Spleen (tissue), 7 donors: Measurements from ENCODE around the gene B9D1.

Experiments used
- POLR2AphosphoS5 ChIP-seq, 3 donors: sonication (generic); formaldehyde crosslinking; IDR thresholded peaks; one replicate each; pipeline ENCODE4 v1.5.1; 2017; ENCODE audit warnings: antibody characterized with exemption in 3 of 3
- TF ChIP-seq, protein P1 (sequence below), 11 experiments: fragments of 200-600 bp in 7 of 11; fragments of 450-650 bp in 4 of 11; sonication (generic) in 4 of 11; IDR thresholded peaks in 8 of 11; conservative IDR thresholded peaks in 3 of 11; 1 replicate in 7 of 11; 2 replicates in 4 of 11; pipeline versions ENCODE4 v1.4.0 to v1.8.0; 2016 to 2021; ENCODE audit warnings: antibody characterized with exemption in 11 of 11, inconsistent platforms in 4 of 11, mild to moderate bottlenecking in 1 of 11
- donor health status: DM: no; HTN: no; CAD: no; lungs with moderate emphysema.
- donor health status: DM: no; HTN: no; CAD: no.
- donor health status: DM: no; HTN: no; CAD: no.

DNA sequence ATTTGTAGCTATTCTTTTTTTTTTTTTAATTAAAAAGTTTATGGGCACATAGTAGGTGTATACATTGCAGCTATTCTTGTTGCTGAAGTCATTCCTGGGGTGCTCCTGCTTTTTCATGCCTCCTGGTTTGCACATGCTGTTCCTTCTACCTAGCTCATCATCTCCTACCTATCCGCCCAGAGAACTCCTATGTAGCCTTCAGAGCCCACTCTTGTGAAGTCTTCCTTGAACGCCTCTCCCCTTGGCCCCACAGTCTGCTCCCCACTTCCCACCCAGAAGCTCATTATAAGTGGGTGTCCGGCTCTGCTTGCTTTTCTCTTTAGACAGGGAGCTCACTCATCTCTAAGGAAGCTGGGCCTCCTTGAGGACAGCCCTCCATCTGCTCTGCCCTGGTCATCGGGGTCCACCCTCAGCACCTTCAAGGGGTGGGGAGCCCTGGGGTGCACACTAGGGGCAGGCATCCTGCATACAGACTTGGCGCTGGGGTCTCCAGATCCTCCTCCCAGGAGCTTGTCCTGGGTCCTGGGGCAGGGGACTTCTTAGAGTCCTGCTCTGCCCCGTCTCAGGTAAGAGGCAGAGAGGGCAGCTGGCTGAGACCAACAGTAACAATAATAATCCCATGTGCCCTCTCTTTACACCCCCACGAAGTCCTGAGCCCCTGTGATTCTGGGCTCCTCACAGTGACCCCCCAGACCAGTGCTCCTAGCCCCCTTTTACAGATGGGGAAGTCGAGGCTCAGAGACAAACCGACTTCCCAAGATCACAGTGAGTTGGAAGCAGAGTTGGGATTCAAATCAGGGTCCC, 3.5 kb upstream of the B9D1 start:
- TF ChIP-seq, protein P1, sequence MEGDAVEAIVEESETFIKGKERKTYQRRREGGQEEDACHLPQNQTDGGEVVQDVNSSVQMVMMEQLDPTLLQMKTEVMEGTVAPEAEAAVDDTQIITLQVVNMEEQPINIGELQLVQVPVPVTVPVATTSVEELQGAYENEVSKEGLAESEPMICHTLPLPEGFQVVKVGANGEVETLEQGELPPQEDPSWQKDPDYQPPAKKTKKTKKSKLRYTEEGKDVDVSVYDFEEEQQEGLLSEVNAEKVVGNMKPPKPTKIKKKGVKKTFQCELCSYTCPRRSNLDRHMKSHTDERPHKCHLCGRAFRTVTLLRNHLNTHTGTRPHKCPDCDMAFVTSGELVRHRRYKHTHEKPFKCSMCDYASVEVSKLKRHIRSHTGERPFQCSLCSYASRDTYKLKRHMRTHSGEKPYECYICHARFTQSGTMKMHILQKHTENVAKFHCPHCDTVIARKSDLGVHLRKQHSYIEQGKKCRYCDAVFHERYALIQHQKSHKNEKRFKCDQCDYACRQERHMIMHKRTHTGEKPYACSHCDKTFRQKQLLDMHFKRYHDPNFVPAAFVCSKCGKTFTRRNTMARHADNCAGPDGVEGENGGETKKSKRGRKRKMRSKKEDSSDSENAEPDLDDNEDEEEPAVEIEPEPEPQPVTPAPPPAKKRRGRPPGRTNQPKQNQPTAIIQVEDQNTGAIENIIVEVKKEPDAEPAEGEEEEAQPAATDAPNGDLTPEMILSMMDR (IDR thresholded peaks at IDR 0.05 in 8 of 11, conservative IDR thresholded peaks at IDR 0.05 in 3 of 11): no peak
- TF ChIP-seq POLR2AphosphoS5 (IDR thresholded peaks at IDR 0.05): no peak
